ENCODE data around the gene KLHL22.

DNA sequence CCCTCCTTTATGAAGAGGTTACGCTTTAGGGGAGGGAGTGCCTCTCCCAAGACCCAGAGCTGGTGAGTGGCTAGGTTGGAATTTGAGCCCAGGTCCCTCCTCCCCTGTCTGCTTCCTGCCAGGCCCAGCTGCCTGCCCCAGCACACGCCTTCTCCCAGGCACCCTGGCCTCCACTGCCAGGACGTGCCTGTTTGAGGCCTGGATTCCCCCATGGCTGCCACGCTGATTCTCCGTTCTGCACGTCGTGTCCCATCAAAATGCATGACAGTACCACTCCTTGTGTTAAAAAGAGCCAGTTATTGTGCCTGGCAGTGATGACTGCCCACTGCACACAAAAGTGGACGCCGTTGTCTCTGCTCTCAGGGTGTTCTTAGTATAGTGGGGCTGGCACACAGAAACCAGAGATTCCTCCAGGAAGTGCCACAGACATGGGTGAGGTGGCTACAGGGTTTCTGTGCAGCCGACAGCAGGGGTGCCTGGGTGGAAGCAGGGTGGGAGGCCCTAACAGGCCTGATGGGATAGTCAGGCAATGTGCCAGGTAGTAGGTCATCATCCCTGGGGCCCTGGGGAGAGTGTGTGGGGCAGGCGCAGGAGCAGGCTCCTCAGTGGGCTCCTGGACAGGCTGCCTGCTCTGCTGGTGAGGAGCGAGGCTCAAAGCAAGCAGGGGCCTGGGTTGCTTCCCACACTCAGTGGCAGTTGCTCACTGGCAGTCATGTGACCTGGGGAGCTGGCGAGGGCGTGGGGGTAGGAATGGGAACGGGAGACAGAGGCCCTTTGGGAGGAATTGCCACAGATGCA, 36.0 kb upstream of the KLHL22 start:
- TF ChIP-seq EZH2 (IDR thresholded peaks at IDR 0.05; ENCODE audit: borderline replicate concordance), result no peak
- TF ChIP-seq, protein P1, sequence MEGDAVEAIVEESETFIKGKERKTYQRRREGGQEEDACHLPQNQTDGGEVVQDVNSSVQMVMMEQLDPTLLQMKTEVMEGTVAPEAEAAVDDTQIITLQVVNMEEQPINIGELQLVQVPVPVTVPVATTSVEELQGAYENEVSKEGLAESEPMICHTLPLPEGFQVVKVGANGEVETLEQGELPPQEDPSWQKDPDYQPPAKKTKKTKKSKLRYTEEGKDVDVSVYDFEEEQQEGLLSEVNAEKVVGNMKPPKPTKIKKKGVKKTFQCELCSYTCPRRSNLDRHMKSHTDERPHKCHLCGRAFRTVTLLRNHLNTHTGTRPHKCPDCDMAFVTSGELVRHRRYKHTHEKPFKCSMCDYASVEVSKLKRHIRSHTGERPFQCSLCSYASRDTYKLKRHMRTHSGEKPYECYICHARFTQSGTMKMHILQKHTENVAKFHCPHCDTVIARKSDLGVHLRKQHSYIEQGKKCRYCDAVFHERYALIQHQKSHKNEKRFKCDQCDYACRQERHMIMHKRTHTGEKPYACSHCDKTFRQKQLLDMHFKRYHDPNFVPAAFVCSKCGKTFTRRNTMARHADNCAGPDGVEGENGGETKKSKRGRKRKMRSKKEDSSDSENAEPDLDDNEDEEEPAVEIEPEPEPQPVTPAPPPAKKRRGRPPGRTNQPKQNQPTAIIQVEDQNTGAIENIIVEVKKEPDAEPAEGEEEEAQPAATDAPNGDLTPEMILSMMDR (IDR thresholded peaks at IDR 0.05; ENCODE audit: poor library complexity), result no peak

Measured in hepatocyte (in vitro differentiated cells).